Neuronal stem cell (in vitro differentiated cells): ENCODE measurements around the gene PROKR1.
A peak's percentile ranks its signal among the peaks of the same experiment; 100 is the strongest.
"Not testable (repeated sequence)": the region's sequence is repeated elsewhere in the genome, so short reads cannot be mapped to it uniquely, and the experiment has no call there.

Source experiments
- DNase-seq: peaks from one replicate; pipeline ENCODE4 v3.0.0-alpha.2; 2013; ENCODE audit warnings: low spot score
- H2AFZ ChIP-seq: one replicate; pipeline ENCODE4 v1.6.1; 2013; ENCODE audit warnings: mild to moderate bottlenecking, low read length, inconsistent platforms
- H2AK5ac ChIP-seq: 2 replicates; pipeline ENCODE4 v1.6.1; 2013; ENCODE audit warnings: low read depth, mild to moderate bottlenecking, inconsistent platforms, low read length, moderate library complexity, mixed read lengths
- H2BK120ac ChIP-seq: 2 replicates; pipeline ENCODE4 v1.6.1; 2013; ENCODE audit warnings: low read depth, mild to moderate bottlenecking, inconsistent platforms, low read length, moderate library complexity, mixed read lengths
- H2BK12ac ChIP-seq: one replicate; pipeline ENCODE4 v1.6.1; 2013; ENCODE audit warnings: low read length, inconsistent platforms
- H2BK15ac ChIP-seq: 2 replicates; pipeline ENCODE4 v1.6.1; 2013; ENCODE audit warnings: mild to moderate bottlenecking, low read length, inconsistent platforms, mixed read lengths
- H2BK5ac ChIP-seq: one replicate; pipeline ENCODE4 v1.6.1; 2013; ENCODE audit warnings: inconsistent platforms, mild to moderate bottlenecking, low read length, moderate library complexity
- H3K14ac ChIP-seq: one replicate; pipeline ENCODE4 v1.6.1; 2013; ENCODE audit warnings: low read length, inconsistent platforms
- H3K18ac ChIP-seq: 2 replicates; pipeline ENCODE4 v1.6.1; 2013; ENCODE audit warnings: low read length, inconsistent platforms
- H3K23ac ChIP-seq: 2 replicates; pipeline ENCODE4 v1.6.1; 2013; ENCODE audit warnings: low read depth, mild to moderate bottlenecking, mixed read lengths, low read length, inconsistent platforms; ENCODE audit not compliant: poor library complexity
- H3K27ac ChIP-seq: replicated peaks from 3 replicates; pipeline ENCODE4 v1.5.1; 2013; ENCODE audit warnings: low read length, inconsistent platforms
- H3K27me3 ChIP-seq, 3 experiments: 2 replicates each; pipeline ENCODE4 v1.6.1; 2013; ENCODE audit warnings: low read length in 3 of 3, mild to moderate bottlenecking in 2 of 3, inconsistent platforms in 1 of 3, low read depth in 1 of 3, mixed read lengths in 1 of 3, moderate library complexity in 1 of 3; ENCODE audit not compliant: control insufficient read depth in 3 of 3, insufficient read depth in 3 of 3
- H3K36me3 ChIP-seq, 2 donors: replicated peaks in 1 of 2; 2 replicates each; pipeline ENCODE4 v1.6.1; 2013; ENCODE audit warnings: low read length in 2 of 2; ENCODE audit not compliant: control insufficient read depth in 2 of 2, insufficient read depth in 2 of 2
- H3K4ac ChIP-seq: 2 replicates; pipeline ENCODE4 v1.6.1; 2013; ENCODE audit warnings: inconsistent platforms, mild to moderate bottlenecking, low read length, moderate library complexity
- H3K4me1 ChIP-seq, 2 donors: 1 replicate in 1 of 2; 2 replicates in 1 of 2; pipeline ENCODE4 v1.6.1; 2013; ENCODE audit warnings: low read length in 2 of 2, low read depth in 1 of 2; ENCODE audit not compliant: control insufficient read depth in 2 of 2, insufficient read depth in 1 of 2
- H3K4me2 ChIP-seq: one replicate; pipeline ENCODE4 v1.6.1; 2013; ENCODE audit warnings: mild to moderate bottlenecking, low read length, inconsistent platforms; ENCODE audit not compliant: insufficient read depth, poor library complexity, severe bottlenecking
- H3K4me3 ChIP-seq, 2 donors: 2 replicates each; pipeline ENCODE4 v1.5.1; 2013; ENCODE audit warnings: low read length in 2 of 2, mild to moderate bottlenecking in 2 of 2, inconsistent platforms in 1 of 2, moderate library complexity in 1 of 2
- H3K79me1 ChIP-seq: one replicate; pipeline ENCODE4 v1.6.1; 2013; ENCODE audit warnings: low read depth, mild to moderate bottlenecking, inconsistent platforms, low read length, moderate library complexity
- H3K9ac ChIP-seq: one replicate; pipeline ENCODE4 v1.6.1; 2013; ENCODE audit warnings: mild to moderate bottlenecking, low read depth, low read length, inconsistent platforms; ENCODE audit not compliant: poor library complexity
- H3K9me3 ChIP-seq, 2 donors: replicated peaks in 1 of 2; 2 replicates each; pipeline versions ENCODE3 to v1.6.1; 2013; ENCODE audit warnings: low read length in 2 of 2, mild to moderate bottlenecking in 2 of 2, inconsistent platforms in 1 of 2, low read depth in 1 of 2, mixed read lengths in 1 of 2, moderate library complexity in 1 of 2; ENCODE audit not compliant: control insufficient read depth in 2 of 2, insufficient read depth in 1 of 2
- H4K8ac ChIP-seq: one replicate; pipeline ENCODE4 v1.6.1; 2013; ENCODE audit warnings: low read depth, mild to moderate bottlenecking, inconsistent platforms, low read length, moderate library complexity
- H4K91ac ChIP-seq: one replicate; pipeline ENCODE4 v1.6.1; 2013; ENCODE audit warnings: low read length, low read depth, mild to moderate bottlenecking, inconsistent platforms; ENCODE audit not compliant: poor library complexity
- WGBS, 2 donors: extraction: QIAGEN DNeasy Blood & Tissue Kit; methylation state at CpG; one replicate each; pipeline ENCODE4 v1.1.7; 2013; ENCODE audit warnings: missing lambda C conversion rate in 2 of 2, mixed read lengths in 1 of 2; ENCODE audit not compliant: insufficient read length in 2 of 2, insufficient replicate concordance in 1 of 2; ENCODE audit errors: extremely low coverage in 2 of 2; 5-methylcytosine and 5-hydroxymethylcytosine counted together

The PROKR1 gene

GRCh38 chr2:68677837-68678236, 34.5 kb downstream of the PROKR1 start:
- H3K9ac ChIP-seq, H3K23ac ChIP-seq, H3K79me1 ChIP-seq, H3K36me3 ChIP-seq, H3K14ac ChIP-seq, H2AK5ac ChIP-seq, H3K18ac ChIP-seq, H3K4me2 ChIP-seq, H2AFZ ChIP-seq, H2BK120ac ChIP-seq, H3K4me1 ChIP-seq, H3K27me3 ChIP-seq, H4K8ac ChIP-seq, H2BK5ac ChIP-seq, H3K9me3 ChIP-seq, H2BK12ac ChIP-seq, H3K27ac ChIP-seq, H2BK15ac ChIP-seq, DNase-seq, H3K4me3 ChIP-seq, H3K4ac ChIP-seq, H4K91ac ChIP-seq: not testable (repeated sequence)
- WGBS, 2 donors: no CpG with 5 or more reads among the region's 3 CpGs

GRCh38 chr2:68679166-68679916, 36.0 kb downstream of the PROKR1 start:
- H2BK5ac ChIP-seq, H3K23ac ChIP-seq, H2BK12ac ChIP-seq, H3K4ac ChIP-seq, H3K4me2 ChIP-seq, H2AK5ac ChIP-seq, H4K91ac ChIP-seq, H3K79me1 ChIP-seq, H3K9me3 ChIP-seq, H3K14ac ChIP-seq, H2BK120ac ChIP-seq, H2BK15ac ChIP-seq, H3K27ac ChIP-seq, DNase-seq, H3K36me3 ChIP-seq, H4K8ac ChIP-seq, H3K4me1 ChIP-seq, H3K27me3 ChIP-seq, H3K9ac ChIP-seq, H3K18ac ChIP-seq: not testable (repeated sequence)
- Histone ChIP-seq H2AFZ (peak overlapping the region; percentile 75), H3K4me3 (peak overlapping the region in 1 of 2 donors; percentile 6)
- WGBS, 2 donors: no CpG with 5 or more reads among the region's 25 CpGs

GRCh38 chr2:68679917-68680267, 36.5 kb downstream of the PROKR1 start:
- not testable (repeated sequence) for H3K4ac ChIP-seq, H4K8ac ChIP-seq, DNase-seq, H4K91ac ChIP-seq, H3K27ac ChIP-seq, H3K4me3 ChIP-seq, H3K36me3 ChIP-seq, H2AK5ac ChIP-seq, H2BK12ac ChIP-seq, H2BK5ac ChIP-seq, H3K79me1 ChIP-seq, H2BK15ac ChIP-seq, H3K4me1 ChIP-seq, H3K4me2 ChIP-seq, H3K14ac ChIP-seq, H3K9ac ChIP-seq, H3K9me3 ChIP-seq, H2BK120ac ChIP-seq, H3K23ac ChIP-seq, H3K27me3 ChIP-seq, H3K18ac ChIP-seq
- no CpG with 5 or more reads among the region's 9 CpGs for WGBS, 2 donors
- H2AFZ ChIP-seq: peak overlapping the region; percentile 75

- H2BK5ac ChIP-seq: no peak overlapping the region
- H3K14ac ChIP-seq: no peak overlapping the region
- H2AK5ac ChIP-seq: no peak overlapping the region
- peaks cover 0 to 2% of the 10 kb centered on the region in 2 donors for H3K4me1 ChIP-seq
- H2BK15ac ChIP-seq: no peak overlapping the region
- no peak overlapping the region for H3K27ac ChIP-seq
- no peaks in the 10 kb centered on the region for H3K9me3 ChIP-seq
- H4K8ac ChIP-seq: no peak overlapping the region
- no peaks in the 10 kb centered on the region for H3K36me3 ChIP-seq
- H3K27me3 ChIP-seq: no peaks in the 10 kb centered on the region
- WGBS, 2 donors: no CpG with 5 or more reads among the region's 2 CpGs
- H2AFZ ChIP-seq: no peak overlapping the region
- no peak overlapping the region for H3K4me3 ChIP-seq
- H3K4ac ChIP-seq: no peak overlapping the region
- no peaks in the 10 kb centered on the region for H3K79me1 ChIP-seq
- no peak for DNase-seq
- no peak overlapping the region for H3K9ac ChIP-seq
- H2BK12ac ChIP-seq: no peak overlapping the region
- H2BK120ac ChIP-seq: no peak overlapping the region
- no peak overlapping the region for H3K4me2 ChIP-seq
- H3K18ac ChIP-seq: no peak overlapping the region
- no peak overlapping the region for H3K23ac ChIP-seq
- H4K91ac ChIP-seq: no peak overlapping the region
Measured at GRCh38 chr2:68684197-68684596, 40.8 kb downstream of the PROKR1 start.
